ENCODE results near the gene ARMC2.

GRCh38 chr6:108799354-108799717, 48.9 kb upstream of the ARMC2 start:
- TF ChIP-seq, protein P1, sequence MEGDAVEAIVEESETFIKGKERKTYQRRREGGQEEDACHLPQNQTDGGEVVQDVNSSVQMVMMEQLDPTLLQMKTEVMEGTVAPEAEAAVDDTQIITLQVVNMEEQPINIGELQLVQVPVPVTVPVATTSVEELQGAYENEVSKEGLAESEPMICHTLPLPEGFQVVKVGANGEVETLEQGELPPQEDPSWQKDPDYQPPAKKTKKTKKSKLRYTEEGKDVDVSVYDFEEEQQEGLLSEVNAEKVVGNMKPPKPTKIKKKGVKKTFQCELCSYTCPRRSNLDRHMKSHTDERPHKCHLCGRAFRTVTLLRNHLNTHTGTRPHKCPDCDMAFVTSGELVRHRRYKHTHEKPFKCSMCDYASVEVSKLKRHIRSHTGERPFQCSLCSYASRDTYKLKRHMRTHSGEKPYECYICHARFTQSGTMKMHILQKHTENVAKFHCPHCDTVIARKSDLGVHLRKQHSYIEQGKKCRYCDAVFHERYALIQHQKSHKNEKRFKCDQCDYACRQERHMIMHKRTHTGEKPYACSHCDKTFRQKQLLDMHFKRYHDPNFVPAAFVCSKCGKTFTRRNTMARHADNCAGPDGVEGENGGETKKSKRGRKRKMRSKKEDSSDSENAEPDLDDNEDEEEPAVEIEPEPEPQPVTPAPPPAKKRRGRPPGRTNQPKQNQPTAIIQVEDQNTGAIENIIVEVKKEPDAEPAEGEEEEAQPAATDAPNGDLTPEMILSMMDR (conservative IDR thresholded peaks at IDR 0.05; ENCODE audit: low read depth, low read length), result no peak
- TF ChIP-seq EZH2 (IDR thresholded peaks at IDR 0.05; ENCODE audit: borderline replicate concordance, low read depth, low read length, poor library complexity, severe bottlenecking), result no peak
